GM18873 (cell line): Measurements from ENCODE around the gene ARID4B.
A peak's percentile ranks its signal among the peaks of the same experiment; 100 is the strongest.
"Not testable (repeated sequence)": the region's sequence is repeated elsewhere in the genome, so short reads cannot be mapped to it uniquely, and the experiment has no call there.

Experiments
- ATAC-seq: cut with Tn5 transposase; IDR thresholded peaks from one replicate; pipeline ENCODE4 v1.9.1; 2021; ENCODE audit warnings: mild to moderate bottlenecking, moderate library complexity, moderate number of reproducible peaks; ENCODE audit not compliant: unreplicated experiment, low FRiP score

Gene ARID4B, protein sequence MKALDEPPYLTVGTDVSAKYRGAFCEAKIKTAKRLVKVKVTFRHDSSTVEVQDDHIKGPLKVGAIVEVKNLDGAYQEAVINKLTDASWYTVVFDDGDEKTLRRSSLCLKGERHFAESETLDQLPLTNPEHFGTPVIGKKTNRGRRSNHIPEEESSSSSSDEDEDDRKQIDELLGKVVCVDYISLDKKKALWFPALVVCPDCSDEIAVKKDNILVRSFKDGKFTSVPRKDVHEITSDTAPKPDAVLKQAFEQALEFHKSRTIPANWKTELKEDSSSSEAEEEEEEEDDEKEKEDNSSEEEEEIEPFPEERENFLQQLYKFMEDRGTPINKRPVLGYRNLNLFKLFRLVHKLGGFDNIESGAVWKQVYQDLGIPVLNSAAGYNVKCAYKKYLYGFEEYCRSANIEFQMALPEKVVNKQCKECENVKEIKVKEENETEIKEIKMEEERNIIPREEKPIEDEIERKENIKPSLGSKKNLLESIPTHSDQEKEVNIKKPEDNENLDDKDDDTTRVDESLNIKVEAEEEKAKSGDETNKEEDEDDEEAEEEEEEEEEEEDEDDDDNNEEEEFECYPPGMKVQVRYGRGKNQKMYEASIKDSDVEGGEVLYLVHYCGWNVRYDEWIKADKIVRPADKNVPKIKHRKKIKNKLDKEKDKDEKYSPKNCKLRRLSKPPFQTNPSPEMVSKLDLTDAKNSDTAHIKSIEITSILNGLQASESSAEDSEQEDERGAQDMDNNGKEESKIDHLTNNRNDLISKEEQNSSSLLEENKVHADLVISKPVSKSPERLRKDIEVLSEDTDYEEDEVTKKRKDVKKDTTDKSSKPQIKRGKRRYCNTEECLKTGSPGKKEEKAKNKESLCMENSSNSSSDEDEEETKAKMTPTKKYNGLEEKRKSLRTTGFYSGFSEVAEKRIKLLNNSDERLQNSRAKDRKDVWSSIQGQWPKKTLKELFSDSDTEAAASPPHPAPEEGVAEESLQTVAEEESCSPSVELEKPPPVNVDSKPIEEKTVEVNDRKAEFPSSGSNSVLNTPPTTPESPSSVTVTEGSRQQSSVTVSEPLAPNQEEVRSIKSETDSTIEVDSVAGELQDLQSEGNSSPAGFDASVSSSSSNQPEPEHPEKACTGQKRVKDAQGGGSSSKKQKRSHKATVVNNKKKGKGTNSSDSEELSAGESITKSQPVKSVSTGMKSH (N-terminal part only)

DNA sequence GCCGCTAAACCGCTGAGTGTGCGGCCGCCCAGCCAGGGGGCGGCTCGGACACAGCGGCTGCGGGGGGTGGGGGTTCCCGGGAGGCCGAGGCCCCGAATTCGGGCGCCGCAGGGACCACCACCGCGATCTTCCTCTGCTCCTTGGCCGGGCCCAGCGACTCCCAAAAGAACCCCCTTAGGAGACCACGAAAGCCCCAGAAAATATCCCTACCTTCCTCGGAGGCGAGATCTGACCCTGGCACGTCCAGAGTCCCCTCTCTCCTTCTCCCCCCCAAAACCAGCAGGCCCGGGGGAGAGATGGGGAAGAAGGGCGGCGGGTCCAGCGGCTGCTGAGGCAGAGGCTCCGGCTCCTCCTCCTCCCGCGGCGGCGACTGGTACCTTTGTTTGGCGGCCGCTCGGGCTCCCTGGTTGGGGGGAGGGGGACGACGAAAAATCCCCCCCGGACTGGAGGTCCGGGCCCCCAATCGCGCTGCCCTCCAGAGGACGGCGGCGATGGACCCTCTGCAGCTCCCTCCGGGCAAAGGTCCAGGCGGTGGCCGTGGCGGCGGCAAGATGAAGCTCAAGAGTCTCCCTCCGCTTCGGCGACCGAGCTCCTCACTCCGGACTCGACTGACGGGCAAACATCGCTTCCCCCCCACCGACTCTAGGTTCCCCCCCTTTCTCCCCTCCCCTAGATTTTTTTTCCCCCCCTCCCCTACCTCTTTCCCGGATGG is at the start of gene ARID4B:
Gene ARID4B, minus strand, starts transcription at position 621 of the 712 bp plus-strand sequence. CDS start 1,260 bp downstream, outside the sequence.
- peak; percentile 12 for ATAC-seq

DNA sequence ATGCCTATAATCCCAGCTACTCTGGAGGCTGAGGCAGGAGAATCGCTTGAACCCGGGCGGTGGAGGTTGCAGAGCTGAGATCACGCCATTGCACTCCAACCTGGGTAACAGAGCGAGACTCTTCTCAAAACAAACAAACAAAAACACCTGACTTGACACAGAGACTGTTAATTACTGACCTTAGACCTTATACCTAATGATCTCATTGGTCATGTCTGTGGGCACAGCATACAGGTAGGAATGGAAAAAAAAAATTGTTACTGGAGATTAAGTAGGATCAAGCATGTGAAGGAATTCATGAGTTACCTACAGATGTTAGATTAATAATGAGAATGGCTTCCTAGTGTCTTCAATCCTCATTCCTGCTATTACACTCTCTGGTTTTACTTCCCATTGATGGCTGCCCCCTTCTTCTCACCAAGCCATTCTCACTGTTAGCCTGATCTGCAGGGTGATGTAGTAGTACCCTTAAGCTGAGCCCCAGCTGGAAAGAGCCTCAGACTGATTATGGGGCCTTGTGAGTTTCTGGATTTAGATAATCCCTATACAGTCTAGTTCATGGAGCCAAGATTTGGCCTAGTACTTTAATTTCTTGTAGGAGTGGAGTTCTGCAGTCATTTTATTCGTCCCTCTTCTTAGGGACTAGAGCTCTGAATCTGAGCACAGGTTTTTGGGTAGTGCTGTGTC is 48.1 kb upstream of the ARID4B start:
- no peak for ATAC-seq

DNA sequence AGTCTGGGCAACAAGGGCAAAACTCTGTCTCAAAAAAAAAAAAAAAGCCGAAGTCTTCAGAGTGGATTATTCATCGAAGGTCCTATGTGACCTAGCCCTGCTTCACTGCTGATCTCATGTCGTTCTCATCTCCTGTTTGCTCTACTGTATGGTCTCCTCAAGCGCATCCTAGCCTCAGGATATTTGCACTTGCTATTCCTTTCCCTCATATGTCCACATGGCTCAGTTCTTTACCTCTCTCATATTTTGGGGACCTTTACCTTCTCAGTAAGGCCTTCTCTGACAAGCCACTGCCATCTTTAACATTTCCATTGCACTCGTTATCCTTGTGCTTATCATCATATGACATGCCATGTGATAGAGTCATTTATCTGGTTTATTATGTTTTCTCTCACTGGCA is 41.8 kb upstream of the ARID4B start:
- ATAC-seq = no peak

DNA sequence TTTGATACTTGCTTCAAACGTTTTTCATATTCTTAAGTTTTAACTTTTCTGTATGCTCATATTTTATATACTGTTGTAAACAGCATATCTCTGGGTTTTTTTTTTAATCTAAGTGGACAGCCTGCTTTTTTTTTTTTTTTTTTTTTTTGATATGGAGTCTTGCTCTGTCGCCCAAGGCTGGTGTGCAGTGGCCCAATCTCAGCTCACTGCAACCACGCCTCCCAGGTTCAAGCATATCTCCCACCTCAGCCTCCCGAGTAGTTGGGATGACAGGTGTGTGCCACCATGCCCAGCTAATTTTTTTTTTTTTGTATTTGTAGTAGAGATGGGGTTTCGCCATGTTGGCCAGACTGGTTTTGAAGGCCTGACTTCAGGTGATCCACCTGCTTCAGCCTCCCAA is 40.4 kb upstream of the ARID4B start:
- ATAC-seq = no peak

DNA sequence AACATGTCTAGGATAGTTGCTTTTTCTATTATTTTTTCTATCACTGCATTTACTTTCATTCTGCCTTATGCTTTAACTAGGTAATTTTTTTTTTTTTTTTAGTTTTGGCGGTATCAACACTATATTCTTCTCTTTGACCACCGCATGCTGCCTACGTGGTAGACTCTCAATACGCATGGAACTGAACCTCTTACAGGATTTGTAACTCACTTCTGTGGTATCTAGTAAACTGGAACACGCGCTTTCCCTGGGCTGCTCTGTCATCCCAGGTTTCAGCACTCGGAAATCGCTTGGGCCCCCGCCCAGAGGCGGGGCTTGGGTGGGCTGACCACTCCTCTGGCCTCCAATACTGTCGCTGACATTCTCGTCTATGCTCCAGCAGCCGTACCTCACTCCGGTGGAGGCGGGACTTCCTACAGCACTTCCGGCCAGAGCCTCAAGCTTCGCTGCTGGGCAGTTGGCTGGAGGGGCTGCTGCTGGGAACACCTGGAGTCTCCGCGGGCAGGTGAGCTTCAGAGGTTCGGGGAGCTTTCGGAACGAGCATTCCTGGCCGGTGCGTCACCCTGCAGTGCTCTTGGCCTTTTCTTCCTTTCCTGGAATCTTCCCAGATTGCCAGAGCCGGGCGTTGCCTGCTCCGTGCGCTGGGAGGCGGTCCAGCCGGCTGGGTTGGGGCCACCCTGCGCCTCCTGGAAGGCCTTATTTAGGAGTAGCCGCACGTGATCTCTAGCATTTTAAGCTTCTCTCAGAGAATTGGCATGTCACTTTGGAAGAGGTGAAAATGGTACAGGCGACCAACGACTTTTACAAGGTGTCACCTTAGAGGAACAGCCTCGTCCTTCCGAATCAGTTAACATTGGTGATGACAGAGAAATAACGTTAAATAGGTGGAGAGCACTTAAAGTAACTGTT is 39.3 kb upstream of the ARID4B start, which contains the start of gene TBCE:
Gene TBCE, plus strand, starts transcription at position 428 of the 909 bp plus-strand sequence. CDS start 12,623 bp downstream, outside the sequence.
- ATAC-seq = peak; percentile 99

DNA sequence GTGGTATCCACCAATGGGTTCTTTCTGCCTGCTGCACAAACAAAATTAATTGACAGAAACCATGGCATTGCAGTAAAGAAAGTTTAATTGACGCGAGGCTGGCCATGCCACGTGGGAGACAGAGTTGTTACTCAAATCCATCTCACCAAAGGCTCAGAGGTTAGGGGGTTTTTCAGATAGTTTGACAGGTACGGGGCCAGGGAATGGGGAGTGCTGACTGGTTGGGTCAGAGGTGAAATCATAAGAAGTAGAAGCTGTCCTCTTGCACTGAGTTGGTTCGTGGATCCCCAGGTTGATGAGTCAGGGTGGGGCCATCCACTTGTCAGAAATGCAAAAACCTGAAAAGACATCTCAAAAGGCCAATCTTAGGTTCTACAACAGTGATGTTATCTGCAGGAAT is 38.3 kb upstream of the ARID4B start:
- no peak for ATAC-seq

DNA sequence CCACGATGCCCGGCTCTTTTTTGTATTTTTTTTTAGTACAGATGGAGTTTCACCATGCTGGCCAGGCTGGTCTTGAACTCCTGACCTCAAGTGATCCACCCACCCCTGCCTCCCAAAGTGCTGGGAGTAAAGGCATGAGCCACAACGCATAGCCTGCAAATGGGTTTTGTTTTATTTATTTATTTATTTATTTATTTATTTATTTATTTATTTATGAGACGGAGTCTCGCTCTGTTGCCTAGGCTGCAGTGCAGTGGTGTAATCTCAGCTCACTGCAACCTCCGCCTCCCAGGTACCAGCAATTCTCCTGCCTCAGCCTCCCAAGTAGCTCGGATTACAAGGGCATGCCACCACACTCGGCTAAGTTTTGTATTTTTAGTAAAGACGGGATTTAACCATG is 36.2 kb upstream of the ARID4B start:
- not testable (repeated sequence) for ATAC-seq

DNA sequence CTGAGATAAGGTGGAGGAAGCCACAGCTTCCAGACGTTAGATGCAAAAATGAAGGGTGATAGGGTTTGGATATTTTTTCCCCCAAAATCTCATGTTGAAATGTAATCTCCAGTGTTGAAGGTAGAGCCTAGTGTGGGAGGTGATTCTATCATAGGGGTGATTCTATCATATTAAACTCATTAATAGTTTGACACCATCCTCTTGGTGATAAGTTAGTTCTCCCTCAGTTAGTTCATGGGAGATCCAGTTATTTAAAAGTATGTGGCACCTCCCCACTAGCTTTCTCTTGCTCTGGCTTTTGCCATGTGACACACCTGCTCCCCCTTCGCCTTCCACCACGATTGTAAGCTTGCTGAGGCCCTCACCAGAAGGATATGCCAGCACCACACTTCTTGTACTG is 30.9 kb upstream of the ARID4B start:
- ATAC-seq = no peak

DNA sequence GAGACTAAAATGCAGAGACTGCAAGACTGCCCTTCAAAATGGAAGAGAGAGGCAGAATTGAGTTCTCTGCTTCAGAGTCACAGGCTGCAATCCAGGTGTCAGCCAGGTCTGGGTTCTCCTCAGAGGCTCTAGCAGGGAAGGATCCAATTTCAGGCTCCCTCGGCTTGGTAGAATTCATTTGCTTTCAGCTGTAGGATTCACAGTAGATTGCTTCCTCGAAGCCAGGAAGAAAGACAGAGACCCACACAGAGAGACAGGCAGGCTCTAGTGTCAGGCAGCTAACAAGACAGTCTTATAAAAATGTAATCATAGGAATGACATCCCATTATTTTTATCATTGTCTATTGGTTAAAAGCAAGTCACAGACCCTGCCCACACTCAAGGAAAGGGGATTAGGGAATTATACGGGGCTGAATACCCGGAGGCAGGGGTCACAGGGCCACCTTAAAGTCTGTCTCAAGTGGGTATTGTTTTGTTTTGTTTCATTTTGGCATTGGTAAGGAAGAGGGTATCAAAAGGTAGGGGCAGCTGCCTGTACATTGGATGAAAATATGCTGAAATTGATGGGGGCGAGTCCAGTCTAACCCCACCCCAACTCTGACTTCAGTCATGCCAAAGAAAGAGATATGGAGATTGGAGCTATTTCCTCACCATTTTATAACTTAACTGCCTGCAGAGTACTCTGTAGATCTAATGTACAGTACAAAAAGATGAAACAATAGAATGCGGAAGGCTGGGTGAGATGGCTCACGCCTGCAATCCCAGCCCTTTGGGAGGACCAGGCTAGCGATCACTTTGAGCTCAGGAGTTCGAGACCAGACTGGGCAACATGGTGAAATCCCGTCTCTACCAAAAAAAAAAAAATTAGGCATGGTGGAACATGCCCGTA is 29.8 kb upstream of the ARID4B start:
- ATAC-seq = no peak

DNA sequence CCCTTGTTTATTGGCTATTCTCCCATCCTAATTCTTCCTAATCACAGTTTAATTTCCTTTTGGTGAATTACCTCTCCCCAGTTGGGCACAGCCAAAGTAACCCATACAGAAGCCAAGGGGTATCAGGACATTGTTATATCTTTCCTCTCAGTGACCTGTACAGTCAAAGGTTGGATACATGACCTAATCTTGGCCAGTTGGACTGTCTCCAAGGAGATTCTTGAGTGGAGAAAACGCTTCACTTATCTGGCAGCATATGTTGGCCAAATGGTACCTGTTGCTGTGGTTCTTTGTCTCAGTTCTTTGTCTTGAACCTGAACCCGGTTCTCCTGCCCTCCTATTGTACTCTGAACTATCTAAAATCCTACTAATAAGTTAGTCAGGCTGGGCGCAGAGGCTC is 23.9 kb upstream of the ARID4B start:
- ATAC-seq = no peak

DNA sequence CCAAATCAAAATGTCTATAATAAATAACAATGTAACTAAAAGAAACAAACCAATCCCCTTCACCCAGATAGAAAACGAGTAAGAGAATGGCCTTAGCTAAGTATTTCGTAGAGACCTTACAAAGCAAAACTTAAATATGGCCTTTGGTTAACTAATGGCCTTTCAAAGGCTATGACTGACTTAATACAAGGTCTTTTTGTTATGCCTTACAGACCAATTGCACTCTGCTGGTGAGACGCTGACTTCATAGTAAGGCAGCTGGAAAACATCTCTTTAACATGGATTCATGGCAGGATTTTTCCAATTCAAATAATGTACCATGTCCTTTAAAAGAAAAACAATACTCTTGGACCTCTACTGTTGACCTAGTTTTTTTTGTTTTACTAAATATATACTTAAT is 23.5 kb upstream of the ARID4B start:
- ATAC-seq = no peak

DNA sequence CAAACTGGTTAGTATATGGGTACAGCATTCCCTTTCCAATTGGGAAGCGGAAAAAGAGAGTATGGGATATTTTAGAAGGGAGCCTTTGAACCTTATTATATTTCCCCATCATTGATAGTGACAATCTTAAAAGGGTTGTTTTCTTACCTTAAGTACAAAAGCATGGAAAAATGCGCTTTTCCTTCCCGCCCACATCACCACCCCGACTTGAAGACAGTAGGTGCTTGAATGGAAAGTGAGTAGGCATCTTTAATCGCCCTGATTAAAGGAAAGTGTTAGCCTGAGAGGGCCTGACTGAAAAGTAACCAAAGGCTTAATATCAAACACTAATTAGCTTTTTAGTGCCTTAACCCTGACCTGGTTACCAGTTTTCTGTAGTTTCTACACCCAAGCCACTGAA is 15.7 kb upstream of the ARID4B start:
- ATAC-seq = no peak

DNA sequence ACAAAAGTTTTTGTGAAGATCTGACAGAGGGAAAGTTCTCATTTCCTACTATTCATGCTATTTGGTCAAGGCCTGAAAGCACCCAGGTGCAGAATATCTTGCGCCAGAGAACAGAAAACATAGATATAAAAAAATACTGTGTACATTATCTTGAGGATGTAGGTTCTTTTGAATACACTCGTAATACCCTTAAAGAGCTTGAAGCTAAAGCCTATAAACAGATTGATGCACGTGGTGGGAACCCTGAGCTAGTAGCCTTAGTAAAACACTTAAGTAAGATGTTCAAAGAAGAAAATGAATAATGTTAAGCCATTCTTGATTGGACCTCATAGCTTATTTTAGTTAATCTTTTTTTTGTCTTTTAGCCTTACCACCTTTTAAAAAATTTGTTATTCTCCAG is 14.5 kb upstream of the ARID4B start:
- no peak for ATAC-seq

DNA sequence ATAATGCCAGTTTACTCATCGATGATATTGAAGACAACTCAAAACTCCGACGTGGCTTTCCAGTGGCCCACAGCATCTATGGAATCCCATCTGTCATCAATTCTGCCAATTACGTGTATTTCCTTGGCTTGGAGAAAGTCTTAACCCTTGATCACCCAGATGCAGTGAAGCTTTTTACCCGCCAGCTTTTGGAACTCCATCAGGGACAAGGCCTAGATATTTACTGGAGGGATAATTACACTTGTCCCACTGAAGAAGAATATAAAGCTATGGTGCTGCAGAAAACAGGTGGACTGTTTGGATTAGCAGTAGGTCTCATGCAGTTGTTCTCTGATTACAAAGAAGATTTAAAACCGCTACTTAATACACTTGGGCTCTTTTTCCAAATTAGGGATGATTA is 14.1 kb upstream of the ARID4B start:
- ATAC-seq = no peak

DNA sequence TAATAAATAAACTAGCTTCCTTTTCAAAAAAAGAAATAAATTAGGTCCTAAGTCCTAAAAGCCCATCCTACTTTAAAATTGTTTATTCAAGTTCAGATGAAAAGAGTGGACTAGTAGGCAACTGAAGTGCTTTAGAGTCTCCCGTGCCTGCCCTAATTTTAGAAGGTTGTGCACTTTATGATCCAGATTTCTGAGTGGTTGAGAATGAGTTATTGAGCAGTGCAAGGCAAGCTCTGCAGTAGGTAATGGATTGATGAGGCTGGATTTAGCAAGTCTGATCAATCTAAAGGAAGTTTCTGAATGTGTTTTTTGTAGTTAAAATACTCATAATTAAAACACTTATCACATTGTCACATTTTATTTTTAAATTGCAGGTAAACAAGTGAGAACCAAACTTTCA is 13.4 kb upstream of the ARID4B start:
- no peak for ATAC-seq

DNA sequence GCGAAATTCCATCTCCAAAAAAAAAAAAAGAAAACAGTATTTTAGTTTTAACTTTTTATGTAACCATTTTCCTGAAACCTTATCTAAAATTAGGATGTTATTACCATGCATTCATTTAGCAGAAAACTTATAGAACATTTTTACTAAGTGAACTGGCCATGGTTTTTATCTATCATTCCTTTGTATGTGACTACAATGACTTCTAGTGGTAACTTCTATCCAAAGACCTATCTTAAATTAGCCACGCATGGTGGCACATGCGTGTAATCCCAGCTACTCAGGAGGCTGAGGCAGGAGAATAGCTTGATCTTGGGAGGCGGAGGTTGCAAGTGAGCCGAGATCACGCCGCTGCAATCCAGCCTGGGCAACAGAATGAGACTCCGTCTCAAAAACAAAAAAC is 11.8 kb upstream of the ARID4B start:
- no peak for ATAC-seq

DNA sequence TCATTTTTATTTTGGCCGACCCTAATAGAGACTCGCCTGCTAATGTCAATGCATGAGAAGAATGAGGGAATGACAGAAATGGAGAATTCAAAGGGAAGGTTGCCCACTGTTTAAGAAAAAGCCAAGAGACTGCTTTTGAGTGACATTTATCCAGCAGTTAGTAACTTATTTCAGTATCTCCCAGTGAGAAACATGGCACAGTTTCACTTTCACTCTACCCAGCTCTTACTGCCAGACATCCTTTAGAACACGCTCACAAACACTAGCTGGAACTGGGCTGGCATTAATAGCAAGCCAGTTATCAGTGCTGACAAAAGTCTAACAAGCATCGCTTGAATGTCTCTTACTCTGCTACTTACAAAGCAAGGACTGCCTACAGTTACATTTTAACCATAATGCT is 8.9 kb upstream of the ARID4B start:
- no peak for ATAC-seq

DNA sequence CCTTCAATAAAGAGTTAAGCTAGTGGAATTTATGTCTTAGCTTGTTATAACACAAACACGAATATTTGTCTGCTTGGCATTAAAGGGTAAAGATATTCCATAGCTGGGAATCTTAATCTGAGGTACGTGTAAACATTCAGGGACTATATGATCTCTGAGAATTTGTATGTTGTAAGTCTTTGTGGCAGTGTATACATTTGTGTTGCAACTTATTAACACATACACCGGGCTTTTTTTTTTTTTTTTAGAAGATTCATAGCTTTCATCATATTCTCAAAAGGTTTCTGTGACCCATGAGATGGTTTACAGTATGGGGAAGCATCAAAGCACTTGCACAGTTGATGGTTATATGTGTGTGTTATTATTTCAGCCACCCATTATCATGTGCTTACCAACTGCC is 3.4 kb upstream of the ARID4B start:
- no peak for ATAC-seq
